Astrocyte (in vitro differentiated cells and primary cell): ENCODE measurements around the gene ADGRB3. TPM values are rescaled to one million over a fixed set of nuclear protein-coding genes. Genes with fewer than 3 reads are reported as not detected.

Source experiments
- DNase-seq: peaks from one replicate; pipeline ENCODE4 v3.0.0-alpha.2; 2010; ENCODE audit warnings: low read depth
- FAIRE-seq: peaks from 2 replicates; lab custom pipeline; 2011; peaks lifted over from hg19 to GRCh38; lab: Jason Lieb, UNC
- H2AFZ ChIP-seq: 2 replicates; pipeline ENCODE4 v1.6.0; 2012; ENCODE audit warnings: low read depth, low read length, inconsistent platforms
- H3K27ac ChIP-seq: 2 replicates; pipeline ENCODE4 v1.5.1; 2011; ENCODE audit warnings: low read depth, low read length, inconsistent platforms
- H3K27me3 ChIP-seq: 2 replicates; pipeline ENCODE4 v1.6.0; 2011; ENCODE audit warnings: low read length, inconsistent platforms; ENCODE audit not compliant: insufficient read depth
- H3K36me3 ChIP-seq: 2 replicates; pipeline ENCODE4 v1.5.1; 2011; ENCODE audit warnings: low read length, inconsistent platforms; ENCODE audit not compliant: insufficient read depth
- H3K4me1 ChIP-seq: 2 replicates; pipeline ENCODE4 v1.5.1; 2011; ENCODE audit warnings: low read length, inconsistent platforms; ENCODE audit not compliant: insufficient read depth
- H3K4me2 ChIP-seq: 2 replicates; pipeline ENCODE4 v1.6.0; 2012; ENCODE audit warnings: low read length, inconsistent platforms
- H3K4me3 ChIP-seq: 2 replicates; pipeline ENCODE4 v1.5.1; 2011; ENCODE audit warnings: low read depth, mild to moderate bottlenecking, low read length, inconsistent platforms; ENCODE audit not compliant: insufficient read depth
- H3K79me2 ChIP-seq: 2 replicates; pipeline ENCODE4 v1.6.0; 2012; ENCODE audit warnings: mild to moderate bottlenecking, low read length, inconsistent platforms; ENCODE audit not compliant: insufficient read depth
- H3K9ac ChIP-seq: 2 replicates; pipeline ENCODE4 v1.6.0; 2012; ENCODE audit warnings: mild to moderate bottlenecking, low read length, inconsistent platforms
- H3K9me3 ChIP-seq: 2 replicates; pipeline ENCODE4 v1.5.1; 2012; ENCODE audit warnings: low read depth, mild to moderate bottlenecking, low read length, inconsistent platforms; ENCODE audit not compliant: insufficient read depth
- H4K20me1 ChIP-seq: 2 replicates; pipeline ENCODE4 v1.6.0; 2012; ENCODE audit warnings: low read length, inconsistent platforms; ENCODE audit not compliant: insufficient read depth
- H3K27ac Mint-ChIP-seq: one replicate; pipeline ENCODE4 v1.8.0; 2021; ENCODE audit warnings: mild to moderate bottlenecking, mixed read lengths; ENCODE audit not compliant: unreplicated experiment
- H3K27me3 Mint-ChIP-seq: one replicate; pipeline ENCODE4 v1.8.0; 2021; ENCODE audit warnings: low read depth, mixed read lengths; ENCODE audit not compliant: unreplicated experiment
- H3K36me3 Mint-ChIP-seq: one replicate; pipeline ENCODE4 v1.8.0; 2021; ENCODE audit warnings: low read depth, mixed read lengths; ENCODE audit not compliant: unreplicated experiment
- H3K4me1 Mint-ChIP-seq: one replicate; pipeline ENCODE4 v1.8.0; 2021; ENCODE audit warnings: low read depth, mixed read lengths; ENCODE audit not compliant: unreplicated experiment
- H3K4me3 Mint-ChIP-seq: one replicate; pipeline ENCODE4 v1.8.0; 2021; ENCODE audit warnings: mild to moderate bottlenecking, moderate library complexity, mixed read lengths; ENCODE audit not compliant: unreplicated experiment
- H3K9me3 Mint-ChIP-seq: one replicate; pipeline ENCODE4 v1.8.0; 2021; ENCODE audit warnings: mild to moderate bottlenecking, mixed read lengths; ENCODE audit not compliant: unreplicated experiment
- CTCF ChIP-seq: IDR thresholded peaks from 2 replicates; pipeline ENCODE4 v1.5.1; 2011; ENCODE audit warnings: low read depth, mild to moderate bottlenecking, inconsistent platforms, low read length, moderate library complexity; ENCODE audit not compliant: insufficient read depth
- EZH2 ChIP-seq: IDR thresholded peaks from 2 replicates; pipeline ENCODE4 v1.6.1; 2012; ENCODE audit warnings: mild to moderate bottlenecking, low read length, inconsistent platforms; ENCODE audit not compliant: insufficient read depth
- total RNA-seq: library from RNA; stranded (reverse); gene quantifications from 2 replicates; pipeline ENCODE4 v1.2.1, GENCODE V29; 2021

The ADGRB3 gene
- total RNA-seq, 1 donor from 2014 or later = 0.77 TPM

GRCh38 chr6:68642081-68642480, 7.0 kb downstream of the ADGRB3 start:
- Mint-ChIP-seq H3K27ac (no peak overlapping the region), H3K4me3 (no peak overlapping the region), H3K36me3 (no peaks in the 10 kb centered on the region), H3K9me3 (no peaks in the 10 kb centered on the region), H3K4me1 (peaks cover 5% of the 10 kb centered on the region), H3K27me3 (peaks cover 15% of the 10 kb centered on the region)
- no peaks in the 10 kb centered on the region for H3K36me3 ChIP-seq
- no peak overlapping the region for H3K27ac ChIP-seq
- H3K4me1 ChIP-seq = no peaks in the 10 kb centered on the region
- no peak for FAIRE-seq
- H3K27me3 ChIP-seq = peaks cover 17% of the 10 kb centered on the region
- H4K20me1 ChIP-seq = no peaks in the 10 kb centered on the region
- no peak overlapping the region for H2AFZ ChIP-seq
- no peak overlapping the region for H3K4me2 ChIP-seq
- H3K4me3 ChIP-seq = no peak overlapping the region
- TF ChIP-seq EZH2 (no peak), CTCF (no peak)
- H3K79me2 ChIP-seq = no peaks in the 10 kb centered on the region
- H3K9me3 ChIP-seq = no peaks in the 10 kb centered on the region
- DNase-seq = no peak
- no peak overlapping the region for H3K9ac ChIP-seq

GRCh38 chr6:68642977-68643376, 7.9 kb downstream of the ADGRB3 start:
- no peaks in the 10 kb centered on the region for H3K79me2 ChIP-seq
- H3K36me3 Mint-ChIP-seq = no peaks in the 10 kb centered on the region
- H3K27ac ChIP-seq = no peak overlapping the region
- peaks cover 14% of the 10 kb centered on the region for H3K27me3 ChIP-seq
- no peak overlapping the region for H3K4me3 Mint-ChIP-seq
- no peaks in the 10 kb centered on the region for H3K9me3 Mint-ChIP-seq
- peaks cover 5% of the 10 kb centered on the region for H3K4me1 Mint-ChIP-seq
- H3K27ac Mint-ChIP-seq = no peak overlapping the region
- H3K36me3 ChIP-seq = no peaks in the 10 kb centered on the region
- no peaks in the 10 kb centered on the region for H3K4me1 ChIP-seq
- DNase-seq = no peak
- peaks cover 15% of the 10 kb centered on the region for H3K27me3 Mint-ChIP-seq
- no peak overlapping the region for H3K4me2 ChIP-seq
- no peaks in the 10 kb centered on the region for H3K9me3 ChIP-seq
- no peak for FAIRE-seq
- no peak overlapping the region for H2AFZ ChIP-seq
- H4K20me1 ChIP-seq = no peaks in the 10 kb centered on the region
- TF ChIP-seq CTCF (no peak), EZH2 (no peak)
- H3K9ac ChIP-seq = no peak overlapping the region
- no peak overlapping the region for H3K4me3 ChIP-seq

GRCh38 chr6:68649669-68650068, 14.6 kb downstream of the ADGRB3 start:
- Histone ChIP-seq H3K4me1 (peaks cover 11% of the 10 kb centered on the region), H3K36me3 (no peaks in the 10 kb centered on the region), H3K27ac (no peak overlapping the region), H4K20me1 (no peaks in the 10 kb centered on the region), H3K9me3 (no peaks in the 10 kb centered on the region), H3K79me2 (no peaks in the 10 kb centered on the region), H3K9ac (no peak overlapping the region), H3K4me2 (no peak overlapping the region), H2AFZ (no peak overlapping the region), H3K27me3 (peaks cover 5% of the 10 kb centered on the region), H3K4me3 (no peak overlapping the region)
- Mint-ChIP-seq H3K36me3 (no peaks in the 10 kb centered on the region), H3K27ac (no peak overlapping the region), H3K4me3 (no peak overlapping the region), H3K4me1 (peaks cover 19% of the 10 kb centered on the region), H3K27me3 (no peaks in the 10 kb centered on the region), H3K9me3 (no peaks in the 10 kb centered on the region)
- TF ChIP-seq CTCF (no peak), EZH2 (no peak)
- FAIRE-seq (no peak), DNase-seq (no peak)
